Myocyte (in vitro differentiated cells): ENCODE results near the gene ZNF609. TPM values are rescaled to one million over a fixed set of nuclear protein-coding genes. Genes with fewer than 3 reads are reported as not detected.

Experiments
- DNase-seq: peaks from one replicate; pipeline ENCODE4 v3.0.0-alpha.2; 2012; ENCODE audit warnings: low read depth
- total RNA-seq: library from RNA; depleted of rRNA; stranded (reverse); fragments of >200 nt; gene quantifications from 2 replicates; pipeline ENCODE4 v1.2.3, GENCODE V29; 2014

ZNF609 gene
- total RNA-seq, 1 donor from 2014 or later: 16.2 TPM

GRCh38 chr15:64687688-64688087 is 227.3 kb downstream of the ZNF609 start:
- no peak for DNase-seq

- DNase-seq: no peak
Observed at GRCh38 chr15:64688770-64689169, 228.4 kb downstream of the ZNF609 start.

- no peak for DNase-seq
Observed at GRCh38 chr15:64690008-64690407, 229.6 kb downstream of the ZNF609 start.

- DNase-seq: no peak
Observed at GRCh38 chr15:64690578-64691296, 230.4 kb downstream of the ZNF609 start.

GRCh38 chr15:64691896-64692565 is 231.7 kb downstream of the ZNF609 start:
- no peak for DNase-seq

- DNase-seq: peak; percentile 66
Observed at GRCh38 chr15:64693134-64693533, 232.8 kb downstream of the ZNF609 start.

- no peak for DNase-seq
Observed at GRCh38 chr15:64694816-64695215, 234.4 kb downstream of the ZNF609 start.

- DNase-seq: no peak
Observed at GRCh38 chr15:64695561-64695992, 235.2 kb downstream of the ZNF609 start.

- no peak for DNase-seq
Observed at GRCh38 chr15:64696481-64696880, 236.1 kb downstream of the ZNF609 start.

GRCh38 chr15:64697911-64698369 is 237.6 kb downstream of the ZNF609 start:
- no peak for DNase-seq

- DNase-seq: no peak
Observed at GRCh38 chr15:64698823-64699222, 238.4 kb downstream of the ZNF609 start.

GRCh38 chr15:64699751-64700388 is 239.5 kb downstream of the ZNF609 start:
- peak; percentile 89 for DNase-seq

GRCh38 chr15:64701051-64701450 is 240.7 kb downstream of the ZNF609 start:
- DNase-seq: no peak

- DNase-seq: no peak
Observed at GRCh38 chr15:64701482-64702184, 241.3 kb downstream of the ZNF609 start.

GRCh38 chr15:64702816-64703631 is 242.6 kb downstream of the ZNF609 start:
- DNase-seq: peak; percentile 96

GRCh38 chr15:64703632-64703959 is 243.2 kb downstream of the ZNF609 start:
- DNase-seq: no peak

GRCh38 chr15:64705006-64705405 is 244.6 kb downstream of the ZNF609 start:
- no peak for DNase-seq

- DNase-seq: no peak
Observed at GRCh38 chr15:64706011-64706911, 245.9 kb downstream of the ZNF609 start.

- no peak for DNase-seq
Observed at GRCh38 chr15:64710676-64711428, 250.5 kb downstream of the ZNF609 start.
